K562 (cell line): ENCODE data around the gene RABL2B. TPM values are rescaled to one million over a fixed set of nuclear protein-coding genes. Genes with fewer than 3 reads are reported as not detected.

Experiments used
- ATAC-seq: fragments of 200-7000 bp; cut with Tn5 transposase; 3 replicates; pipeline ENCODE4 v1.9.1; 2020; ENCODE audit warnings: moderate library complexity
- BruUV-seq: library from RNA; stranded (reverse); fragments of 400-500 nt; replicated peaks from 2 replicates; lab custom pipeline; 2021; lab: Mats Ljungman, UMichigan
- CTCF ChIA-PET: fragments of 300-600 bp; formaldehyde crosslinking; extraction: SDS; loops from one replicate; lab custom pipeline; 2021; ENCODE audit warnings: low intra/inter-chr PET ratio; lab: Yijun Ruan, JAX
- POLR2A ChIA-PET: fragments of 300-600, 350-650 bp; sonication (Branson Sonifier 250); formaldehyde crosslinking; extraction: SDS; loops from one replicate; lab custom pipeline; 2021; ENCODE audit warnings: antibody characterized with exemption, inconsistent platforms; lab: Yijun Ruan, JAX
- DNase-seq, 4 experiments: peaks; one replicate each; pipeline versions ENCODE4 v3.0.0 to v3.0.0-alpha.2; 2011 to 2018; ENCODE audit warnings: low spot score in 3 of 4, mixed read lengths in 3 of 4; ENCODE audit errors: extremely low read depth in 1 of 4
- FAIRE-seq: peaks from 2 replicates; lab custom pipeline; 2011; peaks lifted over from hg19 to GRCh38; lab: Jason Lieb, UNC
- H2AFZ ChIP-seq: 2 replicates; pipeline ENCODE4 v1.6.0; 2011; ENCODE audit warnings: low read depth, low read length, control low read depth, inconsistent platforms
- H3K27ac ChIP-seq: fragments of 200-600 bp; 3 replicates; pipeline ENCODE4 v1.8.0; 2011; ENCODE audit warnings: low read depth, mild to moderate bottlenecking, control low read depth, inconsistent platforms, low read length, moderate library complexity, mixed read lengths; ENCODE audit errors: extremely low read depth
- H3K27me3 ChIP-seq, 2 experiments: fragments of 300-600 bp in 1 of 2; 2 replicates in 1 of 2; 3 replicates in 1 of 2; pipeline versions ENCODE4 v1.6.0 to v1.8.0; 2011; ENCODE audit warnings: inconsistent platforms in 2 of 2, low read length in 2 of 2, mild to moderate bottlenecking in 1 of 2, mixed read lengths in 1 of 2, moderate library complexity in 1 of 2; ENCODE audit not compliant: control insufficient read depth in 2 of 2, insufficient read depth in 2 of 2
- H3K36me3 ChIP-seq: fragments of 300-600 bp; 3 replicates; pipeline ENCODE4 v1.8.0; 2011; ENCODE audit warnings: mild to moderate bottlenecking, low read length, inconsistent platforms; ENCODE audit not compliant: control insufficient read depth, insufficient read depth
- H3K4me1 ChIP-seq, 2 experiments: fragments of 200-600 bp in 1 of 2; replicated peaks in 1 of 2; 2 replicates in 1 of 2; 3 replicates in 1 of 2; pipeline versions ENCODE4 v1.5.1 to v1.8.0; 2011; ENCODE audit warnings: inconsistent platforms in 2 of 2, low read length in 2 of 2, mild to moderate bottlenecking in 1 of 2, mixed read lengths in 1 of 2, moderate library complexity in 1 of 2; ENCODE audit not compliant: control insufficient read depth in 2 of 2, insufficient read depth in 2 of 2
- H3K4me2 ChIP-seq: 2 replicates; pipeline ENCODE4 v1.6.1; 2011; ENCODE audit warnings: low read length, control low read depth, inconsistent platforms, mixed read lengths; ENCODE audit not compliant: insufficient read depth
- H3K4me3 ChIP-seq: fragments of 200-600 bp; sonication (generic), shearing (Covaris generic); 2 replicates; pipeline ENCODE4 v1.5.1; 2016; ENCODE audit warnings: control low read depth, inconsistent platforms
- H3K79me2 ChIP-seq: fragments of 200-600 bp; 3 replicates; pipeline ENCODE4 v1.8.0; 2011; ENCODE audit warnings: low read length, inconsistent platforms; ENCODE audit not compliant: control insufficient read depth, insufficient read depth
- H3K9ac ChIP-seq, 2 experiments: 2 replicates each; pipeline versions ENCODE4 v1.6.0 to v1.6.1; 2011; ENCODE audit warnings: low read depth in 2 of 2, low read length in 2 of 2, control low read depth in 1 of 2, inconsistent platforms in 1 of 2, mild to moderate bottlenecking in 1 of 2, mixed read lengths in 1 of 2; ENCODE audit not compliant: insufficient read depth in 1 of 2
- H3K9me1 ChIP-seq: one replicate; pipeline ENCODE4 v1.6.0; 2011; ENCODE audit warnings: inconsistent platforms, mild to moderate bottlenecking, low read length, moderate library complexity; ENCODE audit not compliant: control insufficient read depth, insufficient read depth
- H3K9me3 ChIP-seq: replicated peaks from 2 replicates; pipeline ENCODE4 v1.5.1; 2011; ENCODE audit warnings: low read depth, low read length, inconsistent platforms; ENCODE audit not compliant: control insufficient read depth, insufficient read depth
- H4K20me1 ChIP-seq: replicated peaks from 2 replicates; pipeline ENCODE4 v1.6.1; 2011; ENCODE audit warnings: low read length, inconsistent platforms, mixed read lengths; ENCODE audit not compliant: control insufficient read depth, insufficient read depth
- DDX20 ChIP-seq: fragments of 450-650 bp; IDR thresholded peaks from 2 replicates; pipeline ENCODE4 v1.6.1; 2016; ENCODE audit warnings: missing genetic modification characterization, low read depth, mild to moderate bottlenecking, missing compliant biosample characterization, moderate library complexity
- FOS ChIP-seq: IDR thresholded peaks from 3 replicates; pipeline ENCODE4 v1.6.1; 2011; ENCODE audit not compliant: insufficient read length; ENCODE audit errors: extremely low read depth
- GTF2E2 ChIP-seq: fragments of 200-800 bp; sonication (Bioruptor generic); IDR thresholded peaks from 2 replicates; pipeline ENCODE4 v1.6.1; 2016; ENCODE audit warnings: missing genetic modification characterization, missing compliant biosample characterization
- KLF13 ChIP-seq: fragments of 450-650 bp; IDR thresholded peaks from 2 replicates; pipeline ENCODE4 v1.6.1; 2016; ENCODE audit warnings: missing genetic modification characterization, low read depth, mild to moderate bottlenecking, missing compliant biosample characterization, moderate library complexity, borderline replicate concordance
- MAZ ChIP-seq, 2 experiments: fragments of 450-650 bp in 1 of 2; sonication (generic) in 1 of 2; formaldehyde crosslinking; IDR thresholded peaks in 1 of 2; conservative IDR thresholded peaks in 1 of 2; 2 replicates each; pipeline versions ENCODE4 v1.4.0 to v1.5.0; 2020; ENCODE audit warnings: mild to moderate bottlenecking in 1 of 2, missing genetic modification reagents in 1 of 2
- MEF2A ChIP-seq: IDR thresholded peaks from 2 replicates; pipeline ENCODE4 v1.6.1; 2011; ENCODE audit warnings: low read depth, mild to moderate bottlenecking, low read length, moderate library complexity; ENCODE audit not compliant: control insufficient read depth
- PTTG1 ChIP-seq: fragments of 450-650 bp; IDR thresholded peaks from 2 replicates; pipeline ENCODE4 v1.6.1; 2016; ENCODE audit warnings: low read depth, mild to moderate bottlenecking, missing genetic modification characterization, missing compliant biosample characterization
- SAP30 ChIP-seq: fragments of 200-600 bp; sonication (generic); IDR thresholded peaks from 2 replicates; pipeline ENCODE4 v1.6.1; 2012; ENCODE audit warnings: borderline replicate concordance, low read depth, mild to moderate bottlenecking, moderate library complexity, low read length, control low read depth, inconsistent platforms; ENCODE audit not compliant: insufficient read depth, poor library complexity, severe bottlenecking
- STAG1 ChIP-seq: sonication (generic); formaldehyde crosslinking; IDR thresholded peaks from 2 replicates; pipeline ENCODE4 v1.5.0; 2020; ENCODE audit warnings: missing genetic modification reagents, borderline replicate concordance
- TCF3 ChIP-seq: sonication (generic); formaldehyde crosslinking; IDR thresholded peaks from 2 replicates; pipeline ENCODE4 v1.4.0; 2020; ENCODE audit warnings: mild to moderate bottlenecking, missing genetic modification reagents
- ZBTB9 ChIP-seq: fragments of 450-650 bp; formaldehyde crosslinking; IDR thresholded peaks from 2 replicates; pipeline ENCODE4 v1.4.0; 2020; ENCODE audit warnings: mild to moderate bottlenecking, moderate library complexity
- ZNF77 ChIP-seq: fragments of 250-450 bp; sonication (Bioruptor Pico); IDR thresholded peaks from 2 replicates; pipeline ENCODE4 v1.5.0; 2020
- WGBS: fragments of 100-300 bp; shearing (Covaris generic); methylation state at CpG from one replicate; pipeline ENCODE4 v1.1.6; 2016; ENCODE audit warnings: low coverage, mixed read lengths; ENCODE audit not compliant: insufficient coverage; ENCODE audit errors: missing lambda C conversion rate; 5-methylcytosine and 5-hydroxymethylcytosine counted together
- in situ Hi-C: fragments of 300-500 bp; cut with MboI; formaldehyde crosslinking; loops from 4 replicates; pipeline ENCODE4 v1.15.0; 2018; ENCODE audit warnings: inconsistent platforms, mixed read lengths
- intact Hi-C: fragments of 100-400 bp; cut with micrococcal nuclease; formaldehyde crosslinking; loops from 2 replicates; pipeline ENCODE4 v1.14.2; 2022
- polyA plus RNA-seq, 8 experiments: library from polyadenylated mRNA; depleted of rRNA in 4 of 8; stranded (reverse) in 5 of 8; unstranded in 3 of 8; fragments of >200 nt; fragmentation: Nextera tagmentation in 2 of 8; fragmentation: Illumina TruSeq in 1 of 8; extraction: Ambion mirVana in 2 of 8; extraction: Trizol in 1 of 8; gene quantifications; 2 replicates each; pipeline versions ENCODE4 v1.2.1 to v1.2.3, GENCODE V29; 2011 to 2014; ENCODE audit warnings: inconsistent platforms in 1 of 8, missing spikeins in 1 of 8
- total RNA-seq, 7 experiments: library from RNA; depleted of rRNA in 6 of 7; stranded (reverse); fragments of >200 nt in 6 of 7; fragmentation: Illumina TruSeq in 2 of 7; extraction: Trizol in 2 of 7; gene quantifications; 2 replicates each; pipeline versions ENCODE4 v1.2.1 to v1.2.3, GENCODE V29; 2011 to 2021; ENCODE audit warnings: low replicate concordance in 1 of 7
- TF ChIP-seq, protein P1 (sequence below): IDR thresholded peaks from 2 replicates; pipeline ENCODE4 v1.6.1; 2011; ENCODE audit not compliant: insufficient read length; ENCODE audit errors: extremely low read depth
- TF ChIP-seq, protein P2 (sequence below): sonication (generic); formaldehyde crosslinking; IDR thresholded peaks from 2 replicates; pipeline ENCODE4 v1.8.1; 2023; ENCODE audit warnings: mild to moderate bottlenecking, missing genetic modification reagents

Gene RABL2B
- total and polyA plus RNA-seq, 9 of the 15 experiments (the other 6 are each of a cell fraction or from before 2014, with no cell fraction given) = 0.76 to 8.5 (median 3.6) TPM

- no peak overlapping the region for H3K27ac ChIP-seq
- H3K9ac ChIP-seq = no peak overlapping the region
- FAIRE-seq (no peak), DNase-seq (no peak), ATAC-seq (no peak)
- ChIA-PET POLR2A (interaction anchor here (0.5 kb wide), 1 partner anchor 143 kb away, joined by 3 read pairs; no protein-coding TSS in a partner anchor), CTCF (no interaction called here)
- intact Hi-C loops = no loop called here
- no peaks in the 10 kb centered on the region for H3K79me2 ChIP-seq
- peaks cover 14 to 72% of the 10 kb centered on the region in 2 experiments; a peak in 3 of 5 replicates for H3K27me3 ChIP-seq
- 0 out of 5 replicates have a peak, but pooled peaks cover 0 to 3% of the 10 kb centered on the region in 2 experiments for H3K4me1 ChIP-seq
- no peak overlapping the region for H2AFZ ChIP-seq
- 0 out of 2 replicates have a peak, but pooled peaks cover 5% of the 10 kb centered on the region for H4K20me1 ChIP-seq
- no peaks in the 10 kb centered on the region for H3K36me3 ChIP-seq
- H3K4me2 ChIP-seq = no peak overlapping the region
- H3K4me3 ChIP-seq = no peak overlapping the region
- H3K9me1 ChIP-seq = no peaks in the 10 kb centered on the region
- in situ Hi-C loops = no loop called here
- H3K9me3 ChIP-seq = no peaks in the 10 kb centered on the region
- no TSS peak for BruUV-seq
- WGBS = 23% methylated on average over 5 of the region's 33 CpGs
- TF ChIP-seq FOS (no peak), MAZ (CRISPR knock-in tag; conservative IDR thresholded peaks at IDR 0.05 in 1 of 2, IDR thresholded peaks at IDR 0.05 in 1 of 2) (no peak), SAP30 (no peak), STAG1 (CRISPR knock-in tag) (no peak), ZBTB9 (no peak), ZNF77 (CRISPR knock-in tag) (no peak), GTF2E2 (no peak), KLF13 (no peak), TCF3 (CRISPR knock-in tag) (no peak), MEF2A (no peak), PTTG1 (tag) (no peak), DDX20 (tag) (no peak)
- TF ChIP-seq, protein P1, sequence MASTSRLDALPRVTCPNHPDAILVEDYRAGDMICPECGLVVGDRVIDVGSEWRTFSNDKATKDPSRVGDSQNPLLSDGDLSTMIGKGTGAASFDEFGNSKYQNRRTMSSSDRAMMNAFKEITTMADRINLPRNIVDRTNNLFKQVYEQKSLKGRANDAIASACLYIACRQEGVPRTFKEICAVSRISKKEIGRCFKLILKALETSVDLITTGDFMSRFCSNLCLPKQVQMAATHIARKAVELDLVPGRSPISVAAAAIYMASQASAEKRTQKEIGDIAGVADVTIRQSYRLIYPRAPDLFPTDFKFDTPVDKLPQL = no peak
- TF ChIP-seq, protein P2, sequence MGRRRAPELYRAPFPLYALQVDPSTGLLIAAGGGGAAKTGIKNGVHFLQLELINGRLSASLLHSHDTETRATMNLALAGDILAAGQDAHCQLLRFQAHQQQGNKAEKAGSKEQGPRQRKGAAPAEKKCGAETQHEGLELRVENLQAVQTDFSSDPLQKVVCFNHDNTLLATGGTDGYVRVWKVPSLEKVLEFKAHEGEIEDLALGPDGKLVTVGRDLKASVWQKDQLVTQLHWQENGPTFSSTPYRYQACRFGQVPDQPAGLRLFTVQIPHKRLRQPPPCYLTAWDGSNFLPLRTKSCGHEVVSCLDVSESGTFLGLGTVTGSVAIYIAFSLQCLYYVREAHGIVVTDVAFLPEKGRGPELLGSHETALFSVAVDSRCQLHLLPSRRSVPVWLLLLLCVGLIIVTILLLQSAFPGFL (CRISPR knock-in tag) = no peak
These were observed 61.3 kb downstream of the RABL2B start for GRCh38 chr22:50722048-50722701.
